Measurements from ENCODE around the gene ZBTB32.

DNA sequence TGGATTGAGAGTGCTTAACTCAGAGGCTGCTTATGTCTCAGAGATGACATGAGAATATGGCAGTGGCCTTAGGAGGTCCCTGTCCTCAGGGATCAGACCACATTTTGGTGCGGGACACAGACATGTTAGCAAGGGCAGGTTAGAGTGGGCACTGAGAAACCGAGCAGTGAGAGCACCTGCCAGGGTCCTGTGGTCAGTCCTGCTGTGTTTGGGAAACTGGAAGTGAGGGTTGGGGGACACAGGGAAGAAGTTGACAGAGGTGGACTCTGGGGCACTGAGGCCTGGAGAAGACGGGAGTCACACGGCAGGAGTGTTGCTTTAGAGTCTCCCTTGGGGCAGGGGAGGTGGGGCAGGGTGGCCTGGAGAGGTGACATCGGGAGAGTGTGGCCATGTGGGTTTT, 30.5 kb downstream of the ZBTB32 start:
- TF ChIP-seq, protein P1, sequence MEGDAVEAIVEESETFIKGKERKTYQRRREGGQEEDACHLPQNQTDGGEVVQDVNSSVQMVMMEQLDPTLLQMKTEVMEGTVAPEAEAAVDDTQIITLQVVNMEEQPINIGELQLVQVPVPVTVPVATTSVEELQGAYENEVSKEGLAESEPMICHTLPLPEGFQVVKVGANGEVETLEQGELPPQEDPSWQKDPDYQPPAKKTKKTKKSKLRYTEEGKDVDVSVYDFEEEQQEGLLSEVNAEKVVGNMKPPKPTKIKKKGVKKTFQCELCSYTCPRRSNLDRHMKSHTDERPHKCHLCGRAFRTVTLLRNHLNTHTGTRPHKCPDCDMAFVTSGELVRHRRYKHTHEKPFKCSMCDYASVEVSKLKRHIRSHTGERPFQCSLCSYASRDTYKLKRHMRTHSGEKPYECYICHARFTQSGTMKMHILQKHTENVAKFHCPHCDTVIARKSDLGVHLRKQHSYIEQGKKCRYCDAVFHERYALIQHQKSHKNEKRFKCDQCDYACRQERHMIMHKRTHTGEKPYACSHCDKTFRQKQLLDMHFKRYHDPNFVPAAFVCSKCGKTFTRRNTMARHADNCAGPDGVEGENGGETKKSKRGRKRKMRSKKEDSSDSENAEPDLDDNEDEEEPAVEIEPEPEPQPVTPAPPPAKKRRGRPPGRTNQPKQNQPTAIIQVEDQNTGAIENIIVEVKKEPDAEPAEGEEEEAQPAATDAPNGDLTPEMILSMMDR (IDR thresholded peaks at IDR 0.05) = no peak
- TF ChIP-seq POLR2A (IDR thresholded peaks at IDR 0.05) (no peak), EP300 (IDR thresholded peaks at IDR 0.05) (no peak), POLR2AphosphoS5 (IDR thresholded peaks at IDR 0.05) (no peak)
